Ishikawa (cell line): ENCODE measurements around the gene RBM42.

ENCODE experiments used
- FOXM1 ChIP-seq: IDR thresholded peaks from 2 replicates; pipeline ENCODE4 v1.6.1; 2012; ENCODE audit warnings: low read depth, borderline replicate concordance
- RAD21 ChIP-seq: IDR thresholded peaks from 2 replicates; pipeline ENCODE4 v1.6.1; 2012; ENCODE audit warnings: low read depth
- TF ChIP-seq, protein P1 (sequence below): IDR thresholded peaks from 2 replicates; pipeline ENCODE4 v1.6.1; 2012

- TF ChIP-seq, protein P1, sequence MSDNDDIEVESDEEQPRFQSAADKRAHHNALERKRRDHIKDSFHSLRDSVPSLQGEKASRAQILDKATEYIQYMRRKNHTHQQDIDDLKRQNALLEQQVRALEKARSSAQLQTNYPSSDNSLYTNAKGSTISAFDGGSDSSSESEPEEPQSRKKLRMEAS = no peak
- TF ChIP-seq RAD21 (no peak), FOXM1 (no peak)
Measured at GRCh38 chr19:35655600-35655999, 26.8 kb downstream of the RBM42 start.
